Lower leg skin (tissue), 4 donors: ENCODE measurements around the gene OSMR. TPM values are rescaled to one million over a fixed set of nuclear protein-coding genes. Genes with fewer than 3 reads are reported as not detected.

Experiments
- DNase-seq, 2 donors: peaks; one replicate each; pipeline ENCODE4 v3.0.0-alpha.2; 2019; ENCODE audit warnings: low spot score in 2 of 2
- H3K4me3 ChIP-seq: fragments of 200-600 bp; sonication (generic); 2 replicates; pipeline ENCODE4 v1.5.1; 2017; ENCODE audit warnings: mild to moderate bottlenecking, low read depth; ENCODE audit not compliant: poor library complexity, severe bottlenecking
- POLR2A ChIP-seq, 2 donors: fragments of 450-650 bp; IDR thresholded peaks; one replicate each; pipeline ENCODE4 v1.6.1; 2016 to 2017; ENCODE audit warnings: antibody characterized with exemption in 2 of 2, mild to moderate bottlenecking in 1 of 2, moderate library complexity in 1 of 2
- WGBS, 2 donors: methylation state at CpG; one replicate each; pipeline ENCODE4 v1.1.5; 2018; 5-methylcytosine and 5-hydroxymethylcytosine counted together
- intact Hi-C: fragments of 100-400 bp; cut with DNase I; formaldehyde crosslinking; loops from one replicate; pipeline ENCODE4 v1.15.0; 2023; ENCODE audit warnings: low total_unique reads
- total RNA-seq, 4 donors: library from RNA; depleted of rRNA; stranded (reverse); fragments of >200 nt; gene quantifications; one replicate each; pipeline ENCODE4 v1.1.0, GENCODE V29; 2016
- TF ChIP-seq, protein P1 (sequence below), 3 donors: fragments of 450-650 bp; IDR thresholded peaks; one replicate each; pipeline ENCODE4 v1.5.1; 2016; ENCODE audit warnings: antibody characterized with exemption in 3 of 3, mild to moderate bottlenecking in 3 of 3, moderate library complexity in 2 of 3

Gene OSMR
- total RNA-seq, 4 donors from 2014 or later: 13.7 to 28.1 (median 22.0) TPM

- TF ChIP-seq, protein P1, sequence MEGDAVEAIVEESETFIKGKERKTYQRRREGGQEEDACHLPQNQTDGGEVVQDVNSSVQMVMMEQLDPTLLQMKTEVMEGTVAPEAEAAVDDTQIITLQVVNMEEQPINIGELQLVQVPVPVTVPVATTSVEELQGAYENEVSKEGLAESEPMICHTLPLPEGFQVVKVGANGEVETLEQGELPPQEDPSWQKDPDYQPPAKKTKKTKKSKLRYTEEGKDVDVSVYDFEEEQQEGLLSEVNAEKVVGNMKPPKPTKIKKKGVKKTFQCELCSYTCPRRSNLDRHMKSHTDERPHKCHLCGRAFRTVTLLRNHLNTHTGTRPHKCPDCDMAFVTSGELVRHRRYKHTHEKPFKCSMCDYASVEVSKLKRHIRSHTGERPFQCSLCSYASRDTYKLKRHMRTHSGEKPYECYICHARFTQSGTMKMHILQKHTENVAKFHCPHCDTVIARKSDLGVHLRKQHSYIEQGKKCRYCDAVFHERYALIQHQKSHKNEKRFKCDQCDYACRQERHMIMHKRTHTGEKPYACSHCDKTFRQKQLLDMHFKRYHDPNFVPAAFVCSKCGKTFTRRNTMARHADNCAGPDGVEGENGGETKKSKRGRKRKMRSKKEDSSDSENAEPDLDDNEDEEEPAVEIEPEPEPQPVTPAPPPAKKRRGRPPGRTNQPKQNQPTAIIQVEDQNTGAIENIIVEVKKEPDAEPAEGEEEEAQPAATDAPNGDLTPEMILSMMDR (IDR thresholded peaks at IDR 0.05): no peak
- no peak for TF ChIP-seq POLR2A (IDR thresholded peaks at IDR 0.05)
- 92 to 96% methylated on average over 4 of the region's 4 CpGs for whole genome bisulfite sequencing, 2 donors
- intact Hi-C loops: loop anchor here (10.0 kb wide), 1 partner anchor 357 kb away; no protein-coding TSS in a partner anchor
- no peak for DNase-seq
- H3K4me3 ChIP-seq: no peak overlapping the region
Measured at GRCh38 chr5:38802125-38802524, 43.7 kb upstream of the OSMR start.

GRCh38 chr5:38803246-38803645, 42.6 kb upstream of the OSMR start:
- no peak overlapping the region for H3K4me3 ChIP-seq
- no peak for DNase-seq
- TF ChIP-seq POLR2A (IDR thresholded peaks at IDR 0.05): no peak
- TF ChIP-seq, protein P1 (IDR thresholded peaks at IDR 0.05): no peak
- 93 to 95% methylated on average over 6 of the region's 6 CpGs for WGBS, 2 donors
- intact Hi-C loops: loop anchor here (10.0 kb wide), 1 partner anchor 358 kb away; no protein-coding TSS in a partner anchor

GRCh38 chr5:38806775-38807258, 39.0 kb upstream of the OSMR start:
- 17 to 26% methylated on average over 4 of the region's 4 CpGs for WGBS, 2 donors
- TF ChIP-seq, protein P1 (IDR thresholded peaks at IDR 0.05): no peak
- TF ChIP-seq POLR2A (IDR thresholded peaks at IDR 0.05): no peak
- H3K4me3 ChIP-seq: no peak overlapping the region
- intact Hi-C loops: loop anchor here (10.0 kb wide), 1 partner anchor 362 kb away; no protein-coding TSS in a partner anchor
- DNase-seq: peak in 1 of 2 donors; percentile 38

DNA sequence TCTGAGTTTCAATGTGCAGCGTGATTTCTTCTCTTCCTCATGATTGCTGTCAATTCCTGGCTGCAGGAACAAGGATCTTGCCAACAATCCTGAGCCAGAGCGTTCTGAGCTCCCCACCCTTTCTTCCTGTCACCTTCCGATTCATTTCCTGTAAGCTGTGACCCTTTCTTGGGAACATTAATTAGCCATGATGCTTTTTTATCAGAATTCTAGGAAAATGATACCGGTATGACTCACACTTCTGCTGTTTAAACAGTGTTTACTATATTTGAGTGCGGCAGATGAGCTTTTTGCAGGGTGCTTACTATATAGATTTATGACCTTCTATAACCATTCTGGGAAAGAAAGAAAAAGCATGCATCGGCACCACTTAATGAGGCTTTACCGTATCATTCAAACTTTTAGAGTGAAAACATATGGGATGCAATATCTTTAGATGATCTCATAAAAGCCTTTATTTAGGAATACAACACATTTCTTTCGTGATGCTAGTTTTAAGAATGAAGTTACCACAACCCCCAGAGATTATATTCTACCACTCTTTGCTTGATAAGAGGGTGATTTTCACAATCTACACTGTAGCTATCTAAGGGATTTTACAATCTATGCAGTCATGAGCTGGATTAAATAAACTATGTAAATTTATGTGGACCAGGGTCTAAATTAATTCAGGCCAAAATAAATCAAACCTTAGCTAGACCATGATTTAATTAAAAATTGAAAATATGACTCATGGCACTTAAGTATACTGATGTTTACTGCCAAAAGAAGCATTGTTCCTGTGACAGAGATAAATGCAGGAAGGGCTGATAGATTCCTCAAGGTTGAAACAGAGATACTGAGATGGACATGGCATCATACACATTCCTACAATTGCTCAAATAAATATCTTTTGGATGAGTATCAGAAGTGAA, 38.0 kb upstream of the OSMR start:
- TF ChIP-seq, protein P1 (IDR thresholded peaks at IDR 0.05): no peak
- TF ChIP-seq POLR2A (IDR thresholded peaks at IDR 0.05): no peak
- WGBS, 2 donors: 25 to 29% methylated on average over 8 of the region's 8 CpGs
- intact Hi-C loops: loop anchor here (10.0 kb wide), 1 partner anchor 363 kb away; no protein-coding TSS in a partner anchor
- DNase-seq: no peak
- no peak overlapping the region for H3K4me3 ChIP-seq

- no peak for TF ChIP-seq POLR2A (IDR thresholded peaks at IDR 0.05)
- TF ChIP-seq, protein P1 (IDR thresholded peaks at IDR 0.05): no peak
- no peak overlapping the region for H3K4me3 ChIP-seq
- no peak for DNase-seq
- intact Hi-C loops: loop anchor here (10.0 kb wide), 1 partner anchor 364 kb away; no protein-coding TSS in a partner anchor
- 88 to 89% methylated on average over 23 of the region's 23 CpGs for WGBS, 2 donors
Measured at GRCh38 chr5:38808666-38809343, 37.0 kb upstream of the OSMR start.
